GM20000 (cell line): ENCODE data around the gene NTSR2.

Experiments
- DNase-seq: peaks from one replicate; pipeline ENCODE4 v3.0.0; 2012; ENCODE audit warnings: low spot score
- CTCF ChIP-seq: IDR thresholded peaks from 2 replicates; pipeline ENCODE4 v1.5.1; 2012; ENCODE audit warnings: mild to moderate bottlenecking, control low read depth; ENCODE audit errors: extremely low read depth, missing control alignments

NTSR2 gene

GRCh38 chr2:11659115-11659475 is 10.9 kb downstream of the NTSR2 start:
- TF ChIP-seq CTCF, result no peak
- DNase-seq, result no peak

GRCh38 chr2:11658208-11659114 is 11.5 kb downstream of the NTSR2 start:
- no peak for TF ChIP-seq CTCF
- no peak for DNase-seq

- no peak for DNase-seq
- no peak for TF ChIP-seq CTCF
Measured at GRCh38 chr2:11657646-11658045, 12.3 kb downstream of the NTSR2 start.

GRCh38 chr2:11657195-11657594 is 12.8 kb downstream of the NTSR2 start:
- no peak for TF ChIP-seq CTCF
- DNase-seq, result no peak

GRCh38 chr2:11656671-11657101 is 13.3 kb downstream of the NTSR2 start:
- TF ChIP-seq CTCF, result no peak
- DNase-seq, result no peak

- TF ChIP-seq CTCF, result no peak
- DNase-seq, result no peak
Measured at GRCh38 chr2:11656252-11656651, 13.7 kb downstream of the NTSR2 start.

GRCh38 chr2:11655495-11655894 is 14.5 kb downstream of the NTSR2 start:
- no peak for DNase-seq
- TF ChIP-seq CTCF, result no peak
